H1 (cell line): ENCODE measurements around the gene PPIB. TPM values are rescaled to one million over a fixed set of nuclear protein-coding genes. Genes with fewer than 3 reads are reported as not detected.

Source experiments
- RNF2 ChIP-seq: fragments of 200-900, 300-1000 bp; sonication (generic); IDR thresholded peaks from 2 replicates; pipeline ENCODE4 v1.7.1; 2016; ENCODE audit warnings: borderline replicate concordance, low read depth, mild to moderate bottlenecking, antibody characterized with exemption, low read length; ENCODE audit not compliant: poor library complexity, severe bottlenecking; ENCODE audit errors: missing control alignments
- polyA plus RNA-seq, 7 experiments: library from polyadenylated mRNA; depleted of rRNA in 3 of 7; stranded (reverse) in 5 of 7; unstranded in 2 of 7; fragments of >200 nt in 5 of 7; fragments of 200-250 nt in 2 of 7; gene quantifications; 1 replicate in 5 of 7; 2 replicates in 1 of 7; 4 replicates in 1 of 7; pipeline versions ENCODE4 v1.2.1 to v1.2.3, GENCODE V29; 2011 to 2013; ENCODE audit warnings: missing spikeins in 2 of 7, mixed read lengths in 2 of 7
- total RNA-seq: library from RNA; stranded (reverse); fragmentation: NEBNext Ultra II Directional; extraction: Animal tissue kit (Norgen Biotek cat#: 25700); gene quantifications from 2 replicates; pipeline ENCODE4 v1.2.1, GENCODE V29; 2021
- TF ChIP-seq, protein P1 (sequence below): IDR thresholded peaks from 2 replicates; pipeline ENCODE4 v1.6.1; 2012; ENCODE audit warnings: low read length, inconsistent platforms

The PPIB gene
- total and polyA plus RNA-seq, 2 of the 8 experiments (the other 6 are each of a cell fraction or from before 2014, with no cell fraction given), result 558 to 579 TPM

DNA sequence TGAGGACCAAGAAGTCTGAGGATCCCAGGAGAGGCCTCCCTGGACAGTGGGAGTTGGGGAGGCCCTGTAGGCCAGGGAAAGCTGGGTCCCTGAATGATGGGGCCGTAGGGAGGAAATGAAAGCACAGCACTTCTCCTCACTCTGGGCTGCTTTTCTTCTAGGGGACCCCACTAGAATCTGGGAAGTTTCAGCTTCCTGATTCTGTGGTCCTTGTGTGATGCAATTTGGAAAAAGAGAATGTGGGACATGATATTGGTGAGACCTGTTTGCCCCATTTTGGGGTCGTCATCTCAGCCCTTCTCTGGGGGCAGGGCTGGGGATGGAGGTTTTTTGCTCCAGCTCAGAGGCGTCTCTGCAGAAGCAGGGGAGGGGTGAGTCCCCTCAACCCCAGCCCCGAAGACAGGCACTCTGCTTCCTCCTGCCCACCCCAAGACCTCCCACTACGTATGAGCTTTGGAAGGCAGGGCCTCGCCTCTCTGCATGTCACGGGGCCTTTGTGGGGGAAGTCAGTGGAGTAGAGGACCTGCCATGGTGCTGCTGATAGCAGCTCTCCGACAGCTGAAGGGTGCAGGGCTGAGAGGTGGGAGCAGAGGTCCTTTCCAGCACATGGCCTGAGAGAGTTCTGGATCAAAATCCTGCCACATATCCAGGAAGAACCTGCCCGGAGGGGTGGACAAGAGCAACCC is 12.8 kb downstream of the PPIB start (continued):
- TF ChIP-seq, protein P1, sequence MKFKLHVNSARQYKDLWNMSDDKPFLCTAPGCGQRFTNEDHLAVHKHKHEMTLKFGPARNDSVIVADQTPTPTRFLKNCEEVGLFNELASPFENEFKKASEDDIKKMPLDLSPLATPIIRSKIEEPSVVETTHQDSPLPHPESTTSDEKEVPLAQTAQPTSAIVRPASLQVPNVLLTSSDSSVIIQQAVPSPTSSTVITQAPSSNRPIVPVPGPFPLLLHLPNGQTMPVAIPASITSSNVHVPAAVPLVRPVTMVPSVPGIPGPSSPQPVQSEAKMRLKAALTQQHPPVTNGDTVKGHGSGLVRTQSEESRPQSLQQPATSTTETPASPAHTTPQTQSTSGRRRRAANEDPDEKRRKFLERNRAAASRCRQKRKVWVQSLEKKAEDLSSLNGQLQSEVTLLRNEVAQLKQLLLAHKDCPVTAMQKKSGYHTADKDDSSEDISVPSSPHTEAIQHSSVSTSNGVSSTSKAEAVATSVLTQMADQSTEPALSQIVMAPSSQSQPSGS, result no peak
- TF ChIP-seq RNF2, result no peak
